Muscle of leg (tissue), 11 donors: Measurements from ENCODE around the gene SAMD4A. TPM values are rescaled to one million over a fixed set of nuclear protein-coding genes. Genes with fewer than 3 reads are reported as not detected.

ENCODE experiments used
- DNase-seq: peaks from one replicate; pipeline ENCODE4 v3.0.0; 2013
- H3K27ac ChIP-seq: one replicate; pipeline ENCODE4 v1.5.1; 2013; ENCODE audit warnings: mild to moderate bottlenecking, low read length, control low read depth
- H3K27me3 ChIP-seq: one replicate; pipeline ENCODE4 v1.6.1; 2013; ENCODE audit warnings: low read length; ENCODE audit not compliant: control insufficient read depth, insufficient read depth
- H3K36me3 ChIP-seq: one replicate; pipeline ENCODE4 v1.6.1; 2013; ENCODE audit warnings: low read length; ENCODE audit not compliant: control insufficient read depth, insufficient read depth
- H3K4me1 ChIP-seq: one replicate; pipeline ENCODE4 v1.6.1; 2013; ENCODE audit warnings: low read length; ENCODE audit not compliant: control insufficient read depth, insufficient read depth
- H3K4me3 ChIP-seq: one replicate; pipeline ENCODE4 v1.5.1; 2013; ENCODE audit warnings: low read length, control low read depth
- H3K9me3 ChIP-seq: replicated peaks from 2 replicates; pipeline ENCODE4 v1.6.1; 2013; ENCODE audit warnings: low read depth, low read length; ENCODE audit not compliant: control insufficient read depth
- WGBS: methylation state at CpG from one replicate; pipeline ENCODE4 v1.1.5; 2013; ENCODE audit warnings: missing lambda C conversion rate; ENCODE audit not compliant: insufficient coverage; 5-methylcytosine and 5-hydroxymethylcytosine counted together
- polyA plus RNA-seq, 8 donors: library from polyadenylated mRNA; unstranded; fragments of 120-200 nt; gene quantifications; one replicate each; pipeline versions ENCODE4 v1.2.1 to v1.2.3, GENCODE V29; 2013; ENCODE audit warnings: inconsistent platforms in 1 of 8, low replicate concordance in 1 of 8; ENCODE audit not compliant: insufficient read length in 8 of 8, insufficient read depth in 1 of 8
- total RNA-seq: library from RNA; stranded (reverse); fragments of 120-200 nt; gene quantifications from one replicate; pipeline ENCODE4 v1.2.4, GENCODE V29; 2013

The SAMD4A gene
- total and polyA plus RNA-seq, 9 donors: 39.5 to 74.1 (median 52.8) TPM

DNA sequence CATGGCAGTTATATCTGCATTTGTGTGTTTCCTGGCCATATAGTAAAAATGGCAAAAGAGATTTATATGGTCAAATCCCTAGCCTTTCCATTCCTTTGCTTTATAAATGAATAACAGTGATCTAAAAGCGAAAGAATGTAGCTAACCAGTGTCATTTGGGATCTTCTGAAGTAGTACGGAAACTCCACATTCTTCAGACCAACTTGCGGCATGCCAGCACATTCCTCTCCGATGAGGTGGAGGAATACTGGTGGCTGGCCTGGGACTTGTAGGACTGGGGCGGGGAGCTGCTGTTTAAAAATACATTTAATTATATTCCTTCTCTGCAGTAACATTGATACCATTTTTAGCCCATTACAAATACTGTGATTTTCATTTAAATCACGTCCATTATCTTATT lies 85.3 kb downstream of the SAMD4A start:
- Histone ChIP-seq H3K27ac (peak overlapping the region; percentile 99), H3K4me3 (peak overlapping the region; percentile 28), H3K36me3 (no peaks in the 10 kb centered on the region), H3K4me1 (peaks cover 52% of the 10 kb centered on the region), H3K27me3 (no peaks in the 10 kb centered on the region), H3K9me3 (no peaks in the 10 kb centered on the region)
- no CpG with 5 or more reads among the region's 6 CpGs for WGBS
- peak; percentile 99 for DNase-seq

DNA sequence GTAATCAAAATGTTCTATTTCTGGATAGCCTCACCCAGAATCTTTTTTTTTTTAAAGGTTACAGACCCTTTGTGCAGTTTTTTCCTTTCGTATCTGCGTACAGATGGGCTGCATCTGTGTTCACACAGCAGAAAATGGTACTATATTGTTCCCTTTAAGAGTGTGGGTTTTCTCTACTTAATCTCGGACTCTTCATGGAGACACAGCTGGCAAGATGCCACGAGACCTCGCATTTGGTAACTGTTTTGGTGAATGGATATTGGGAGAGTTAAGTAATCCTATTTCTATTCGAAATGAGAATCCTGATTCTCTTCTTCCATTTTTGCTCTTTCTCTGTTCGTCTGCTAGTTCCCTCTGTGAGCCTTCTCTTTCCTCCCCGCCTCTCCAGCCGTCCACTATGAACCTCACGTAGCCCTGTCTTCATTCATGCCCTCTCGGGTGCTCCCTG lies 85.7 kb downstream of the SAMD4A start:
- DNase-seq: peak; percentile 75
- Histone ChIP-seq H3K27ac (peak overlapping the region; percentile 99), H3K36me3 (no peaks in the 10 kb centered on the region), H3K27me3 (no peaks in the 10 kb centered on the region), H3K4me3 (peak overlapping the region; percentile 28), H3K4me1 (peaks cover 52% of the 10 kb centered on the region), H3K9me3 (no peaks in the 10 kb centered on the region)
- WGBS: 29% methylated on average over 5 of the region's 11 CpGs

DNA sequence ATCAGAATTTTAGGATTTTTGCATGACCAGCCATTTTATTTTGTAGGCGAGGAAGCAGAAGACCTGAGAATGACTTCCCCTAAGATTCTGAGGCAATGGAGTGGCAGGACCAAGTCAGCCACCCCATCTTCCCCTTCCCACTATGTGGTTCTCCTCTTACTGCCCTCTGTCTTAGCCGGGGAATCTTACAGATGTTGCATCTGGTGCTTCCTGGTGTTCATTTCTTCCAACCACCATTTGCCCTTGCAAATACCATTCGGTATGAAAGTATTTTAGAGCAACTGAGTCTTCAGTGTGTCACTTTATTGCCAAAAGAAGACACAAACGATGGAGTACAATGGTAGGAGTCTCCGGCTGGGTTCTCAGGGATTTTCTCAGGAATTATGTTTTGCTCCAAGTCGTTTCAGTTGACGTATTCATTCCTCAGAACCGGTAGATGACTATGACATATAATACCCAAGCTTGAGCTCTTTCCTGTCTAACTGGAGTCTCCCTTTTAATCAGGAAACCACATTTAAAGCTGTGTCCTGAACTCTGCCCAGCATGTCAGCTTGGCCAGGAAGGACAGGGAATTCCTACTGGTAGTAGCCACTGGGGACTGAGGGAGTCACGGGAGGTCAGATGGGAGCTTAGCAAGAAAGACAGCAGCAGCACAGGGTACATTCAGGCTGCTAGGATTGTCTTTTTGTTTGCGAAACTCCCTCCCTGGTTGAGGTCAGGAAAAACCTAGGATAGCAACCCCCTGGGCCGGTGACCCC lies 87.0 kb downstream of the SAMD4A start:
- peaks cover 48% of the 10 kb centered on the region for H3K4me1 ChIP-seq
- H3K4me3 ChIP-seq: no peak overlapping the region
- H3K27ac ChIP-seq: peak overlapping the region; percentile 99
- no peaks in the 10 kb centered on the region for H3K9me3 ChIP-seq
- H3K27me3 ChIP-seq: no peaks in the 10 kb centered on the region
- DNase-seq: peak; percentile 75
- no peaks in the 10 kb centered on the region for H3K36me3 ChIP-seq
- WGBS: 50% methylated on average over 4 of the region's 11 CpGs

DNA sequence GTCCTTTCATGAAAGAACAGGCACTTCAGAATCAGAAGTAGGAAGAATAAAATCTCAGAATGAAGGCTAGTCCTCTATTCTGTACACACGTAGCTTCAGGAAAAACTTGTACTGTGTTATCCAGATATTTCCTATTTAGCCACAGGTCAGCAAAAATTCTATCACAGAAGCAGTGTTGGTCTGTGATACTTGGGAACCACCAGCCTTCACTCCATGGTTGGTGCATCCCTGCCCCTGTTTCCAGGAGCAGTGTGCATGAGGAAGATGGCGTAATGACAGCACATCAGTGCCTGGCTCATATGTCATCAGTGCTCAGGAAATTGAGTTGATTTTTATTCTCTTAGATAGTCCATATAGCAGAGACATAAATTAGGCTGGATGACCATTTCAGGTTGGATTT lies 87.7 kb downstream of the SAMD4A start:
- Histone ChIP-seq H3K9me3 (no peaks in the 10 kb centered on the region), H3K36me3 (no peaks in the 10 kb centered on the region), H3K27me3 (no peaks in the 10 kb centered on the region), H3K4me3 (no peak overlapping the region), H3K27ac (peak overlapping the region; percentile 99), H3K4me1 (peaks cover 46% of the 10 kb centered on the region)
- no peak for DNase-seq
- WGBS: no CpG with 5 or more reads among the region's 2 CpGs

DNA sequence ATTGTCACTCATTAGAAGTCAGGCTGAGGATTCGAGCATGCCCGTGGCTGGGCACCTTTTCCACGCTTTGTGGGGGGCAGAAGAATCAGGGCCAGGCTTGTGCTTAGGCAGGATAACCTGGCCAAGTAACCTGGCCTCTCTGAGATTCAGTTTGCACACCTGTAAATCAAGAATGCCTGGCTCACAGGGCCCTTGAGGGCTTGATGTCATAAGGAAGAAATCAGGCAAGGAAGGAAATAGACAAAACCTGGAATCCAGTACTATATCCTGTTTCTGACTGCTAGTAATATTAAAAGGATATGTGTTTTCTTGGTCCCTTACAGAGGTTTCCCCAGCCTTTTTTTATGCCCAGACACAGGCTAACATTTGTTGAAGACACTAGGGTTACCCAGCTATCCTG lies 91.9 kb downstream of the SAMD4A start:
- peak overlapping the region; percentile 21 for H3K27ac ChIP-seq

DNA sequence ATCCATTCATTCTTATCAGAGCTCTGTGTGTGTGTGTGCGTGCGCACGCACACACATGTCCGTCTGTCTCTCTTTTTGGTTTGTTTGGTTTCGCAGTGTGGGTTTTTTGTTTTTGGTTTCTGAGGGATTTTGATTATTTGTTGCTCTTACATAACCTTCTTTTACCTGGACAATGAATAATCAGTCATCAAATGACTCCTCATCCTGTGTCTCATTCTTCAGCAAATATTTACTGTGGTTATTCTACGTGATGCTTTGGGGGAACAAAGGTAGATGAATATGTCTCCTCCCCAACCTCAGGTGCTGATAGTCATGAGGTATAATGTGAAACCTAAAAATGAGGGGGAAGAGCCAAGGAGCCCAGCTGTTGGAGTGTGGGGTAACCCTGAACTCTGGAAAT lies 92.4 kb downstream of the SAMD4A start:
- H3K27ac ChIP-seq: no peak overlapping the region

More for the DNA sequence above, 91.9 kb downstream of the SAMD4A start:
- Histone ChIP-seq H3K4me3 (no peak overlapping the region), H3K36me3 (peaks cover 3% of the 10 kb centered on the region), H3K4me1 (peaks cover 33% of the 10 kb centered on the region), H3K9me3 (no peaks in the 10 kb centered on the region), H3K27me3 (no peaks in the 10 kb centered on the region)
- WGBS: no CpG with 5 or more reads among the region's 3 CpGs
- DNase-seq: no peak

DNA sequence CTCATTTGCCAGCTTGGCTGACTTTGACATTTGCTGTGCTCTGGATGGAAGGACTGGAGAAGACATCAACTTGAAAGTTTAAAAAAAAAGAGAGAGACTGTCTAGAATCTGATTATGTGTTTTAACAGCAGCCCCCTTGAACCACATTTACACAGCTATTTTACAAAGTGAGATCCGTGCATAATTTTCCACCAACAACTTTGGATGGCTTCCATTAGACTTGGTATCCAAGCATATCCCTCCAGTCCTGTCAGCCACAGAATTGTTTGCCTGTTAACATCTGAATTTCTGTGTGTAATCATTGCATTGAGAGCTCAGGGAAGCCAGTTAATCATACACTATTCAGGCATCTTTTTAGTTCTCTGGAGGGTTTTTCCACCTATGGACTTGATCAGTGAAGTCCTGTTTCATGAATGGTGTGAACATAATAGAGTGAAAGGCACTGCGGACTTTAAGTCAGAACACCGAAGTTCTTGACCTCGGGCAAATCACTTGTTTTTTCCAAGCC lies 93.7 kb downstream of the SAMD4A start:
- H3K27me3 ChIP-seq: no peaks in the 10 kb centered on the region
- H3K36me3 ChIP-seq: peaks cover 3% of the 10 kb centered on the region
- peak overlapping the region; percentile 30 for H3K27ac ChIP-seq
- peaks cover 22% of the 10 kb centered on the region for H3K4me1 ChIP-seq
- 0% methylated on average over 1 of the region's 4 CpGs for WGBS
- no peak overlapping the region for H3K4me3 ChIP-seq
- DNase-seq: peak; percentile 79
- no peaks in the 10 kb centered on the region for H3K9me3 ChIP-seq

More for the DNA sequence above, 92.4 kb downstream of the SAMD4A start:
- WGBS: no CpG with 5 or more reads among the region's 6 CpGs
- Histone ChIP-seq H3K27me3 (no peaks in the 10 kb centered on the region), H3K4me1 (peaks cover 28% of the 10 kb centered on the region), H3K4me3 (no peak overlapping the region), H3K36me3 (peaks cover 3% of the 10 kb centered on the region), H3K9me3 (no peaks in the 10 kb centered on the region)
- no peak for DNase-seq

DNA sequence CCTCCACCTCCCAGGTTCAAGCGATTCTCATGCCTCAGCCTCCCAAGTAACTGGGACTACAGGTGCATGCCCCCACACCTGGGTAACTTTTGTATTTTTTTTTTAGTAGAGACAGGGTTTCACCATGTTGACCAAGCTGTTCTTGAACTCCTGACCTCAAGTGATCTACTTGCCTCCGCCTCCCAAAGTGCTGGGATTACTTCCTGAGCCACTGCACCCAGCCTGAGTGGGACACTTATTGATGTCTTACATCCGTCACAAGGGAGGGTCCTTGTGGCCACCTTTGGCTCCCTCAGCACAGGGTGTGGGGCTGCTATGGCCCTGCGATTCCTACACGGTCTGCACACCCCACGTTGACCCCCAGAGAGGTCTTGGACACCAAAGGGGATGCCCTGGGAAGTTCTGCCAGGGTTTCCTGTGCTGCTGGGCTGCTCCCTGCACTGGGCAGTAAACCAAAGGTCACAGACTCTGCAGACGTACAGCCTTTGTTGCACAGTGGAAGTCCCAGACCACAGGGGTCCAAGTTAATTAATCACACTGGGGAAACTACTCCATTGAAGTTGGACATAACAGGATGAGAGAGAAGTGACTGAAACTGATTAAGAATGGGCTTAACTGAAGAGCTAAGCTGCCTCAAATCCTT lies 95.7 kb downstream of the SAMD4A start:
- Histone ChIP-seq H3K4me1 (peaks cover 38% of the 10 kb centered on the region), H3K27ac (no peak overlapping the region), H3K4me3 (no peak overlapping the region), H3K27me3 (no peaks in the 10 kb centered on the region), H3K9me3 (no peaks in the 10 kb centered on the region), H3K36me3 (peaks cover 3% of the 10 kb centered on the region)
- 65% methylated on average over 3 of the region's 7 CpGs for WGBS
- DNase-seq: no peak

DNA sequence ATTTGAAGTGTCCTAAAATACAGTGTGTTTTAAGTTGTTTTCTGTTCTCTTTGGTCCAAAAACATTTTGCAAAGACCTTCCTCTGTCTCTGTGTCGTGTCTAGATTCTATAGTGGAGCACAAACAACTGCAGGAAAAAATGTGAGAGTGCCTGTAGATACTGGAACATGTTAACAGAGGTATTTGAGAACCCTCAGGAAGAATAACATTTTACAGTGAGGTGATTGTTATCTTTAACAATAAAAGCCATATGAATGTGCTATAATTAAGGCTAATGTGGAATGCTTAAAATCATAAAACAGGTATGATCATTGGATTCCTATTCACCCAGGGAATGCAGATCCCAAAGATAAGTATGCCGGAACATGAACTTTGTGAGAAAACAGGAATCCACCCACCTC lies 98.0 kb downstream of the SAMD4A start:
- Histone ChIP-seq H3K27me3 (no peaks in the 10 kb centered on the region), H3K36me3 (peaks cover 3% of the 10 kb centered on the region), H3K27ac (no peak overlapping the region), H3K4me1 (peaks cover 50% of the 10 kb centered on the region), H3K4me3 (no peak overlapping the region), H3K9me3 (no peaks in the 10 kb centered on the region)
- no peak for DNase-seq
- WGBS: no CpG with 5 or more reads among the region's 2 CpGs

DNA sequence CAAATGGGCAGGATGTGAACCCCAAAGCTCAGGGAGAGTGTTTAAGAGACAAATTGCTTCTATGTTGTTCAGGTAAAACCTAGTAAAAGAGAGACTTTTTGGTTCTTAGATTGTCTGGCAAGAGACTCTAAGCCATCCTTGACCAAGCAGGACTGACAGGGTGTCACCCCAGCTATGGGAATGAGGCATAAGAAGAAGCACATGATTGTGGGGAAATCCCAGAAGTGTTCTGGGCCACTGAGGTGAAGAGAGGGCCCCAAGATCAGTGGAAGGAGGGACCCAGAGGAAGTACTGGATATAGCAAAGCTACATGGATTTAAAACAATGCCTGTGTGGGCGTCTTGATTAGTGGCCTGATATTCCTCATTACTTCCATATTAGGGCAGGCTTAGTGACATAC lies 99.0 kb downstream of the SAMD4A start:
- H3K4me1 ChIP-seq: peaks cover 51% of the 10 kb centered on the region

More for the DNA sequence above, 99.0 kb downstream of the SAMD4A start:
- Histone ChIP-seq H3K27me3 (no peaks in the 10 kb centered on the region), H3K36me3 (peaks cover 3% of the 10 kb centered on the region), H3K9me3 (no peaks in the 10 kb centered on the region), H3K27ac (peak overlapping the region; percentile 4), H3K4me3 (no peak overlapping the region)
- DNase-seq: no peak
- WGBS: no CpG with 5 or more reads among the region's 1 CpG
